ENCODE data around the gene ABAT. TPM values are rescaled to one million over a fixed set of nuclear protein-coding genes. Genes with fewer than 3 reads are reported as not detected.
"Not testable (repeated sequence)": the region's sequence is repeated elsewhere in the genome, so short reads cannot be mapped to it uniquely, and the experiment has no call there.

The ABAT gene
- polyA plus RNA-seq, 1 donor: 17.1 TPM

GRCh38 chr16:8682551-8683259 lies 8.3 kb downstream of the ABAT start:
- DNase-seq: no peak

GRCh38 chr16:8683640-8684039 lies 9.2 kb downstream of the ABAT start:
- DNase-seq: no peak

GRCh38 chr16:8685617-8686016 lies 11.2 kb downstream of the ABAT start:
- DNase-seq: no peak

- peak; percentile 6 for DNase-seq
Observed at GRCh38 chr16:8686031-8686621, 11.7 kb downstream of the ABAT start.

GRCh38 chr16:8686879-8687278 lies 12.5 kb downstream of the ABAT start:
- DNase-seq: no peak

- no peak for DNase-seq
Observed at GRCh38 chr16:8689686-8690085, 15.3 kb downstream of the ABAT start.

- no peak for DNase-seq
Observed at GRCh38 chr16:8691728-8692127, 17.3 kb downstream of the ABAT start.

GRCh38 chr16:8694795-8695728 lies 20.6 kb downstream of the ABAT start:
- no peak for DNase-seq

- DNase-seq: no peak
Observed at GRCh38 chr16:8696880-8697279, 22.5 kb downstream of the ABAT start.

GRCh38 chr16:8697965-8698364 lies 23.5 kb downstream of the ABAT start:
- no peak for DNase-seq

- DNase-seq: no peak
Observed at GRCh38 chr16:8703693-8704092, 29.3 kb downstream of the ABAT start.

GRCh38 chr16:8704098-8704497 lies 29.7 kb downstream of the ABAT start:
- DNase-seq: no peak

GRCh38 chr16:8705100-8705822 lies 30.8 kb downstream of the ABAT start:
- not testable (repeated sequence) for DNase-seq

- DNase-seq: no peak
Observed at GRCh38 chr16:8708536-8708935, 34.1 kb downstream of the ABAT start.

- peak; percentile 34 for DNase-seq
Observed at GRCh38 chr16:8712589-8713361, 38.4 kb downstream of the ABAT start.

- DNase-seq: no peak
Observed at GRCh38 chr16:8713635-8714172, 39.3 kb downstream of the ABAT start.

GRCh38 chr16:8714174-8714573 lies 39.8 kb downstream of the ABAT start:
- DNase-seq: no peak

GRCh38 chr16:8714807-8715206 lies 40.4 kb downstream of the ABAT start:
- DNase-seq: no peak

GRCh38 chr16:8716052-8716451 lies 41.6 kb downstream of the ABAT start:
- DNase-seq: no peak

GRCh38 chr16:8716592-8716991 lies 42.2 kb downstream of the ABAT start:
- DNase-seq: no peak

- DNase-seq: no peak
Observed at GRCh38 chr16:8717469-8717868, 43.1 kb downstream of the ABAT start.
